MM.1S (cell line): Measurements from ENCODE around the gene TFAP2E.

Experiments
- CTCF ChIP-seq: fragments of 300-600 bp; sonication (generic); IDR thresholded peaks from 2 replicates; pipeline ENCODE4 v1.5.1; 2016; ENCODE audit warnings: antibody characterized with exemption, low read length, mixed read lengths
- EZH2 ChIP-seq: fragments of 300-600 bp; sonication (generic); optimal IDR thresholded peaks from 2 replicates; pipeline ENCODE3; 2017; ENCODE audit warnings: low read depth, mild to moderate bottlenecking, antibody characterized with exemption, low read length, mixed read lengths

GRCh38 chr1:35631396-35631795 lies 58.3 kb downstream of the TFAP2E start:
- TF ChIP-seq CTCF: no peak
- no peak for TF ChIP-seq EZH2
